ENCODE results near the gene SERGEF.
A peak's percentile ranks its signal among the peaks of the same experiment; 100 is the strongest.

SERGEF gene

GRCh38 chr11:17748761-17749721 lies 263.8 kb downstream of the SERGEF start:
- DNase-seq (ENCODE audit: low spot score), result no peak

GRCh38 chr11:17748044-17748443 lies 264.8 kb downstream of the SERGEF start:
- DNase-seq (ENCODE audit: low spot score), result no peak

- no peak for DNase-seq (ENCODE audit: low spot score)
Measured at GRCh38 chr11:17747131-17747955, 265.5 kb downstream of the SERGEF start.

GRCh38 chr11:17746096-17746495 lies 266.8 kb downstream of the SERGEF start:
- DNase-seq (ENCODE audit: low spot score), result no peak

GRCh38 chr11:17745023-17745772 lies 267.6 kb downstream of the SERGEF start:
- DNase-seq (ENCODE audit: low spot score), result no peak

GRCh38 chr11:17744151-17744940 lies 268.5 kb downstream of the SERGEF start:
- DNase-seq (ENCODE audit: low spot score), result peak; percentile 13

GRCh38 chr11:17743808-17744119 lies 269.1 kb downstream of the SERGEF start:
- peak; percentile 20 for DNase-seq (ENCODE audit: low spot score)

- no peak for DNase-seq (ENCODE audit: low spot score)
Measured at GRCh38 chr11:17743026-17743807, 269.6 kb downstream of the SERGEF start.

- DNase-seq (ENCODE audit: low spot score), result no peak
Measured at GRCh38 chr11:17742019-17742418, 270.8 kb downstream of the SERGEF start.

- DNase-seq (ENCODE audit: low spot score), result no peak
Measured at GRCh38 chr11:17741487-17741886, 271.4 kb downstream of the SERGEF start.

- DNase-seq (ENCODE audit: low spot score), result no peak
Measured at GRCh38 chr11:17740649-17741235, 272.1 kb downstream of the SERGEF start.

- no peak for DNase-seq (ENCODE audit: low spot score)
Measured at GRCh38 chr11:17739945-17740338, 272.9 kb downstream of the SERGEF start.

- no peak for DNase-seq (ENCODE audit: low spot score)
Measured at GRCh38 chr11:17738151-17738973, 274.5 kb downstream of the SERGEF start.

Data from kidney tubule cell (primary cell).